CD14-positive monocyte (primary cell): Measurements from ENCODE around the gene SREK1. TPM values are rescaled to one million over a fixed set of nuclear protein-coding genes. Genes with fewer than 3 reads are reported as not detected.

Source experiments
- DNase-seq, 3 donors: peaks; one replicate each; pipeline ENCODE4 v3.0.0-alpha.2; 2011 to 2022
- H2AFZ ChIP-seq: 2 replicates; pipeline ENCODE4 v1.6.0; 2012; ENCODE audit warnings: mild to moderate bottlenecking, low read depth, low read length, inconsistent platforms; ENCODE audit not compliant: insufficient read depth, poor library complexity, severe bottlenecking
- H3K27ac ChIP-seq, 2 donors: 1 replicate in 1 of 2; 2 replicates in 1 of 2; pipeline ENCODE4 v1.5.1; 2012 to 2013; ENCODE audit warnings: low read length in 2 of 2, control low read depth in 1 of 2, inconsistent platforms in 1 of 2, low read depth in 1 of 2, mild to moderate bottlenecking in 1 of 2
- H3K27me3 ChIP-seq, 2 donors: one replicate each; pipeline versions ENCODE4 v1.6.0 to v1.6.1; 2011 to 2013; ENCODE audit warnings: low read length in 2 of 2; ENCODE audit not compliant: control insufficient read depth in 2 of 2, insufficient read depth in 2 of 2
- H3K36me3 ChIP-seq, 2 donors: replicated peaks in 1 of 2; 1 replicate in 1 of 2; 2 replicates in 1 of 2; pipeline versions ENCODE4 v1.5.1 to v1.6.1; 2012 to 2013; ENCODE audit warnings: low read length in 2 of 2, control low read depth in 1 of 2, inconsistent platforms in 1 of 2, mild to moderate bottlenecking in 1 of 2; ENCODE audit not compliant: insufficient read depth in 2 of 2, control insufficient read depth in 1 of 2
- H3K4me1 ChIP-seq, 2 donors: 1 replicate in 1 of 2; 2 replicates in 1 of 2; pipeline versions ENCODE4 v1.5.1 to v1.6.1; 2012 to 2013; ENCODE audit warnings: low read length in 2 of 2, control low read depth in 1 of 2, inconsistent platforms in 1 of 2, mild to moderate bottlenecking in 1 of 2, moderate library complexity in 1 of 2; ENCODE audit not compliant: insufficient read depth in 2 of 2, control insufficient read depth in 1 of 2
- H3K4me2 ChIP-seq: replicated peaks from 2 replicates; pipeline ENCODE3; 2012; ENCODE audit warnings: low read length, moderate library complexity, mild to moderate bottlenecking; ENCODE audit not compliant: poor library complexity, severe bottlenecking; ENCODE audit errors: extremely low read depth
- H3K4me3 ChIP-seq, 3 experiments: fragments of 200-600 bp in 1 of 3; sonication (generic) in 1 of 3; replicated peaks in 1 of 3; 1 replicate in 2 of 3; 2 replicates in 1 of 3; pipeline ENCODE4 v1.5.1; 2011 to 2013; ENCODE audit warnings: low read length in 3 of 3, mild to moderate bottlenecking in 3 of 3, control low read depth in 2 of 3, low read depth in 2 of 3, inconsistent platforms in 1 of 3, moderate library complexity in 1 of 3
- H3K79me2 ChIP-seq: 2 replicates; pipeline ENCODE4 v1.6.0; 2012; ENCODE audit warnings: mild to moderate bottlenecking, control low read depth, inconsistent platforms, low read length, moderate library complexity; ENCODE audit not compliant: insufficient read depth
- H3K9ac ChIP-seq: 2 replicates; pipeline ENCODE4 v1.6.0; 2017; ENCODE audit warnings: low read length, mild to moderate bottlenecking; ENCODE audit not compliant: insufficient read depth, poor library complexity, severe bottlenecking
- H3K9me3 ChIP-seq, 2 donors: replicated peaks in 1 of 2; 1 replicate in 1 of 2; 2 replicates in 1 of 2; pipeline versions ENCODE4 v1.5.1 to v1.6.1; 2012 to 2013; ENCODE audit warnings: low read length in 2 of 2, control low read depth in 1 of 2; ENCODE audit not compliant: control insufficient read depth in 1 of 2, insufficient read depth in 1 of 2
- H4K20me1 ChIP-seq: 2 replicates; pipeline ENCODE4 v1.6.0; 2012; ENCODE audit warnings: mild to moderate bottlenecking, low read length, control low read depth, moderate library complexity; ENCODE audit not compliant: insufficient read depth
- H3K27ac Mint-ChIP-seq, 7 donors: one replicate each; pipeline ENCODE4 v1.8.0; 2020; ENCODE audit warnings: mild to moderate bottlenecking in 7 of 7, mixed read lengths in 7 of 7, moderate library complexity in 6 of 7, inconsistent platforms in 2 of 7
- H3K27me3 Mint-ChIP-seq, 3 donors: one replicate each; pipeline ENCODE4 v1.8.0; 2021 to 2022; ENCODE audit warnings: low read depth in 3 of 3, mild to moderate bottlenecking in 3 of 3, mixed read lengths in 3 of 3, moderate library complexity in 3 of 3, inconsistent platforms in 1 of 3
- H3K36me3 Mint-ChIP-seq, 2 donors: one replicate each; pipeline ENCODE4 v1.8.0; 2020; ENCODE audit warnings: mixed read lengths in 2 of 2, inconsistent platforms in 1 of 2, mild to moderate bottlenecking in 1 of 2
- H3K4me1 Mint-ChIP-seq: one replicate; pipeline ENCODE4 v1.8.0; 2020; ENCODE audit warnings: mild to moderate bottlenecking, mixed read lengths
- H3K4me3 Mint-ChIP-seq, 2 donors: one replicate each; pipeline ENCODE4 v1.8.0; 2020; ENCODE audit warnings: mild to moderate bottlenecking in 2 of 2, mixed read lengths in 2 of 2, moderate library complexity in 1 of 2
- H3K9me3 Mint-ChIP-seq, 7 donors: one replicate each; pipeline ENCODE4 v1.8.0; 2020 to 2022; ENCODE audit warnings: mixed read lengths in 7 of 7, mild to moderate bottlenecking in 6 of 7, moderate library complexity in 6 of 7, inconsistent platforms in 2 of 7
- WGBS: methylation state at CpG from one replicate; pipeline ENCODE4 v1.1.5; 2013; ENCODE audit warnings: missing lambda C conversion rate; ENCODE audit not compliant: insufficient coverage; 5-methylcytosine and 5-hydroxymethylcytosine counted together
- intact Hi-C, 2 donors: fragments of 100-400 bp; cut with micrococcal nuclease; formaldehyde crosslinking; loops; one replicate each; pipeline versions ENCODE4 v1.15.0 to v1.15.1; 2023
- polyA plus RNA-seq, 3 donors: library from polyadenylated mRNA; depleted of rRNA in 1 of 3; unstranded in 2 of 3; stranded (reverse) in 1 of 3; fragments of 300-500 nt in 2 of 3; fragments of >200 nt in 1 of 3; fragmentation: Illumina TruSeq in 2 of 3; gene quantifications; 1 replicate in 2 of 3; 2 replicates in 1 of 3; pipeline ENCODE4 v1.2.3, GENCODE V29; 2012 to 2021
- TF ChIP-seq, protein P1 (sequence below): fragments of 200-600 bp; IDR thresholded peaks from one replicate; pipeline ENCODE4 v1.8.0; 2022; ENCODE audit warnings: antibody characterized with exemption, mild to moderate bottlenecking

The SREK1 gene
- polyA plus RNA-seq, 3 donors = 6.4 to 34.8 (median 9.8) TPM

GRCh38 chr5:66203531-66203930 is 59.4 kb downstream of the SREK1 start:
- Histone ChIP-seq H3K9ac (no peak overlapping the region), H3K27me3 (no peaks in the 10 kb centered on the region), H3K4me1 (no peaks in the 10 kb centered on the region), H3K4me3 (no peak overlapping the region), H2AFZ (no peak overlapping the region), H4K20me1 (no peaks in the 10 kb centered on the region), H3K9me3 (no peaks in the 10 kb centered on the region), H3K27ac (no peak overlapping the region), H3K4me2 (no peak overlapping the region), H3K36me3 (no peaks in the 10 kb centered on the region), H3K79me2 (no peaks in the 10 kb centered on the region)
- no peak overlapping the region for H3K4me3 Mint-ChIP-seq
- TF ChIP-seq, protein P1, sequence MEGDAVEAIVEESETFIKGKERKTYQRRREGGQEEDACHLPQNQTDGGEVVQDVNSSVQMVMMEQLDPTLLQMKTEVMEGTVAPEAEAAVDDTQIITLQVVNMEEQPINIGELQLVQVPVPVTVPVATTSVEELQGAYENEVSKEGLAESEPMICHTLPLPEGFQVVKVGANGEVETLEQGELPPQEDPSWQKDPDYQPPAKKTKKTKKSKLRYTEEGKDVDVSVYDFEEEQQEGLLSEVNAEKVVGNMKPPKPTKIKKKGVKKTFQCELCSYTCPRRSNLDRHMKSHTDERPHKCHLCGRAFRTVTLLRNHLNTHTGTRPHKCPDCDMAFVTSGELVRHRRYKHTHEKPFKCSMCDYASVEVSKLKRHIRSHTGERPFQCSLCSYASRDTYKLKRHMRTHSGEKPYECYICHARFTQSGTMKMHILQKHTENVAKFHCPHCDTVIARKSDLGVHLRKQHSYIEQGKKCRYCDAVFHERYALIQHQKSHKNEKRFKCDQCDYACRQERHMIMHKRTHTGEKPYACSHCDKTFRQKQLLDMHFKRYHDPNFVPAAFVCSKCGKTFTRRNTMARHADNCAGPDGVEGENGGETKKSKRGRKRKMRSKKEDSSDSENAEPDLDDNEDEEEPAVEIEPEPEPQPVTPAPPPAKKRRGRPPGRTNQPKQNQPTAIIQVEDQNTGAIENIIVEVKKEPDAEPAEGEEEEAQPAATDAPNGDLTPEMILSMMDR = no peak
- WGBS = 100% methylated on average over 2 of the region's 4 CpGs
- H3K36me3 Mint-ChIP-seq = peaks cover 0 to 2% of the 10 kb centered on the region in 2 donors
- H3K27ac Mint-ChIP-seq = no peak overlapping the region
- no peaks in the 10 kb centered on the region for H3K27me3 Mint-ChIP-seq
- no peak for DNase-seq
- intact Hi-C loops = no loop called here
- peaks cover 2 to 8% (median 6%) of the 10 kb centered on the region in 7 donors for H3K9me3 Mint-ChIP-seq
- H3K4me1 Mint-ChIP-seq = no peaks in the 10 kb centered on the region

- Mint-ChIP-seq H3K4me3 (no peak overlapping the region), H3K9me3 (peaks cover 0 to 5% (median 2%) of the 10 kb centered on the region in 7 donors), H3K4me1 (no peaks in the 10 kb centered on the region), H3K27me3 (peaks cover 0 to 2% (median 0%) of the 10 kb centered on the region in 3 donors), H3K36me3 (no peaks in the 10 kb centered on the region), H3K27ac (peak overlapping the region in 1 of 7 donors; percentile 7)
- no peak overlapping the region for H3K4me3 ChIP-seq
- no peaks in the 10 kb centered on the region for H3K9me3 ChIP-seq
- H4K20me1 ChIP-seq = no peaks in the 10 kb centered on the region
- no peaks in the 10 kb centered on the region for H3K79me2 ChIP-seq
- no peaks in the 10 kb centered on the region for H3K36me3 ChIP-seq
- intact Hi-C loops = no loop called here
- no peak overlapping the region for H3K9ac ChIP-seq
- no peaks in the 10 kb centered on the region for H3K27me3 ChIP-seq
- WGBS = 87% methylated on average over 2 of the region's 5 CpGs
- no peaks in the 10 kb centered on the region for H3K4me1 ChIP-seq
- TF ChIP-seq, protein P1 = no peak
- no peak overlapping the region for H2AFZ ChIP-seq
- DNase-seq = no peak
- H3K27ac ChIP-seq = no peak overlapping the region
- no peak overlapping the region for H3K4me2 ChIP-seq
Observed at GRCh38 chr5:66206465-66206864, 62.4 kb downstream of the SREK1 start.
